Activated CD8-positive, alpha-beta memory T cell treated with anti-CD3 and anti-CD28 coated beads, Interleukin-2, amount 10 ng/mL, durations not matched to agents 7 days and 5 days (primary cell): ENCODE data around the gene MAP2K5. TPM values are rescaled to one million over a fixed set of nuclear protein-coding genes. Genes with fewer than 3 reads are reported as not detected.
A peak's percentile ranks its signal among the peaks of the same experiment; 100 is the strongest.

ENCODE experiments used
- ATAC-seq: fragments of 150-1000 bp; cut with Tn5 transposase; one replicate; pipeline ENCODE4 v1.10.0; 2021; ENCODE audit warnings: moderate library complexity
- CTCF ChIA-PET: fragments of 350-600 bp; sonication (Branson Sonifier 250); formaldehyde crosslinking; loops from one replicate; lab custom pipeline; 2021; ENCODE audit warnings: antibody characterized with exemption; lab: Charles Lee
- DNase-seq: peaks from one replicate; pipeline ENCODE4 v3.0.0-alpha.2; 2020
- H3K27ac Mint-ChIP-seq: one replicate; pipeline ENCODE4 v1.8.0; 2021; ENCODE audit warnings: mild to moderate bottlenecking, mixed read lengths
- H3K27me3 Mint-ChIP-seq: one replicate; pipeline ENCODE4 v1.8.0; 2021; ENCODE audit warnings: mixed read lengths
- H3K36me3 Mint-ChIP-seq: one replicate; pipeline ENCODE4 v1.8.0; 2021; ENCODE audit warnings: mild to moderate bottlenecking, mixed read lengths
- H3K4me1 Mint-ChIP-seq: one replicate; pipeline ENCODE4 v1.8.0; 2021; ENCODE audit warnings: mixed read lengths
- H3K4me3 Mint-ChIP-seq: one replicate; pipeline ENCODE4 v1.8.0; 2021; ENCODE audit warnings: mild to moderate bottlenecking, moderate library complexity, mixed read lengths
- H3K9me3 Mint-ChIP-seq: one replicate; pipeline ENCODE4 v1.8.0; 2022; ENCODE audit warnings: low read depth, mixed read lengths
- total RNA-seq, 2 experiments: library from RNA; stranded (reverse); gene quantifications; one replicate each; pipeline ENCODE4 v1.2.3, GENCODE V29; 2021

MAP2K5 gene
- total RNA-seq, 2 experiments from 2014 or later = 15.7 to 23.5 TPM

DNA sequence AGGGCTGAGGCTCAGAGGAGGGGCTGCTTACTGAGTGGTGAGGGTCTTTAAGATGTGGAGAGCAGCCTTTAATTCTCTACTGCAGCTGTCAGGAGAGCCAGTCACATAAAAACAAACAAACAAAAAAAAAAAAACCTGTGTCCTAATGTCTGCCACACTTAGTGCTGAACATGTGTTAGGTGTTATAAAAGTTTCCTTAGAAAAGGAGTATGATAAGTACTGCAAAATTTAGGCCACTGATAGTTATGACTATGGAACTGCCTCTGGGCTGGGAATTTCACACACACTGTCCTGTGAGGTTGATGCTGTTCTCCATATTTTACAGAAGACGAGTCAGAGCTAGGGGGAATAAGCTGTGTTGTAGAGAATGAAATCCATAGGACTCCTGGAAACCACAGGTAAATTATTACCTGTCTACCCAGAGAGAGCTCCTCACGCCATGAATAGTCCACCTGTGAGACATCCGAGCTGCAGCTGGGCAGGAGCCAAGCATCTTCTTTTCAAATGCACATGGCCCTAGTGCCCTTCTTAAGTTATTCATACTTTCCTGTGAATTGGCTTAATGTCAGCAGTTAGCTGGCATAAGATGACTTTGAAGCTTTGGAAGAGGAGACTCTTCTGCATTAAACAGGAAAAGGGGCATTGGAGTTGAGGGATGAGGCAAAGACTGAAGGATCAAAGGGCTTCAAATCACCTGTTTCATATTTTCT lies 248.3 kb downstream of the MAP2K5 start:
- no peaks in the 10 kb centered on the region for H3K4me1 Mint-ChIP-seq
- H3K36me3 Mint-ChIP-seq = peaks cover 15% of the 10 kb centered on the region
- H3K27me3 Mint-ChIP-seq = no peaks in the 10 kb centered on the region
- DNase-seq = no peak
- no peak for ATAC-seq
- H3K4me3 Mint-ChIP-seq = no peak overlapping the region
- CTCF ChIA-PET = no interaction called here
- H3K27ac Mint-ChIP-seq = no peak overlapping the region
- H3K9me3 Mint-ChIP-seq = peaks cover 9% of the 10 kb centered on the region

DNA sequence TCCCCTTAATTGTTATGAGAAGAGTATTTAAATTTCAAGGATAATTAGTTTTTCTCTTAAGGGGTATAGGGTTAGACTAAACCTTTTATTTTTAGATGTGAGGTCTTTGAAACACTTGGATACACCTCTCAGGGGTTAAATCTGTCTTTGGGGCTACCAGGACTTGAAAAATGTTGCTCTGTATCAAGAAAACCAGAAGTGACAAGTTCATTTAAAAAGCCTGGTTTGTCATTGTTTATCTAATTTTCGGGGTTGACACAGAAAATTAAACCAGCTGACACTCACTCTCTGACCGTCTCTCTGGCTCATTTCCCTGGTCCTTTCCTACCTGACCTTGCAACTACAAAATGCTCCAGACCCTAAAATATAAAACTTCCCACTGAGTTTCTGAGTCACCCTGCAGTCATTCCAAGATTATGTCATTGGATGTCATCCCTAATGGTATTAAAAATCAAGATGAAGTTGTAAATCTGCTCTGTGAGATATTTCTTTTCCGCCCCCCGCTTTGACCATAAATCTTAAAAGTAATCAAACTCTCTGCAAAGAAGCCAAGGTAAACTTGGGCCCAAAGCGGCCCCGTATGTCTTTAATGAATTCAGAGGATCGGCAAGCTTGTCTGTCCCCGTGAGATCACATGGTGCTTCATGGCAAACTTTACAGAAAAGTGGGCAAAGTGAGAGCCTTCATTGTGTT lies 249.9 kb downstream of the MAP2K5 start:
- Mint-ChIP-seq H3K27me3 (no peaks in the 10 kb centered on the region), H3K36me3 (peaks cover 20% of the 10 kb centered on the region), H3K9me3 (peaks cover 9% of the 10 kb centered on the region), H3K4me3 (no peak overlapping the region), H3K27ac (no peak overlapping the region), H3K4me1 (no peaks in the 10 kb centered on the region)
- CTCF ChIA-PET = no interaction called here
- DNase-seq (no peak), ATAC-seq (no peak)

DNA sequence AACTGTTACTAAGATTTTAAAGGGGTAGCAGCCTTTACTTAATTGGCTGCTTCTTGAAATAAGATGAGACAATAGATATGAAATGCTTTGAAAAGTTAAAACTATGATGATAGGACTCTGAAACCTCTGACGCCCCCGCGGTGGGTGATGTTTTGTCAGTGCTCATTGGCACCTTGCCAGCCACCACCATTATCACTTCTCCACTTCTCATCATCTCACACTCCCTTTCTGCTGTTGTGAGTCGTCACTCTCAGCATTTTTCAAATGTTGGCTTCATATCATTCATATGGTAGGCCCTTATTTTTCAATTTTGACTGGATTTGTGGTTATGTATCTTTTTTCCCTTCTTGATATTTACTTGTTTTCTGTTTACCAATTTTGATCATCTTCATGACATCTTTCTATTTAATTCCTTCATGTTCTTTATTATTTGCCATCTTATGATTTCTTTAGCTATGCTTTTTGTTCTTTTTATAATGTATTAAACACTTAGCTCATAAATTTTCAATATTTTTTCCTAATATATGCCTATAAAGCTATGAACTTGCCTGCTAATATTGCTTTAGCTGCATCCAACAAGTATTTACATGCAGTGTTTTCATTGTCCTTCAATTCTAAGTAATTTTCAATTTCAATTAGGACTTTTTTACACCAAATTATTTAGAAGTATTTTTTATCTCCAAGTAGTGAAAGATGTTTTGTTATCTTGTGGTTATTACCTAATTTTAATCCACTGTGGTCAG lies 252.5 kb downstream of the MAP2K5 start:
- H3K9me3 Mint-ChIP-seq = peaks cover 9% of the 10 kb centered on the region
- H3K36me3 Mint-ChIP-seq = peaks cover 20% of the 10 kb centered on the region
- H3K27me3 Mint-ChIP-seq = no peaks in the 10 kb centered on the region
- H3K4me3 Mint-ChIP-seq = no peak overlapping the region
- no peak for ATAC-seq
- no peaks in the 10 kb centered on the region for H3K4me1 Mint-ChIP-seq
- CTCF ChIA-PET = no interaction called here
- no peak overlapping the region for H3K27ac Mint-ChIP-seq
- no peak for DNase-seq

DNA sequence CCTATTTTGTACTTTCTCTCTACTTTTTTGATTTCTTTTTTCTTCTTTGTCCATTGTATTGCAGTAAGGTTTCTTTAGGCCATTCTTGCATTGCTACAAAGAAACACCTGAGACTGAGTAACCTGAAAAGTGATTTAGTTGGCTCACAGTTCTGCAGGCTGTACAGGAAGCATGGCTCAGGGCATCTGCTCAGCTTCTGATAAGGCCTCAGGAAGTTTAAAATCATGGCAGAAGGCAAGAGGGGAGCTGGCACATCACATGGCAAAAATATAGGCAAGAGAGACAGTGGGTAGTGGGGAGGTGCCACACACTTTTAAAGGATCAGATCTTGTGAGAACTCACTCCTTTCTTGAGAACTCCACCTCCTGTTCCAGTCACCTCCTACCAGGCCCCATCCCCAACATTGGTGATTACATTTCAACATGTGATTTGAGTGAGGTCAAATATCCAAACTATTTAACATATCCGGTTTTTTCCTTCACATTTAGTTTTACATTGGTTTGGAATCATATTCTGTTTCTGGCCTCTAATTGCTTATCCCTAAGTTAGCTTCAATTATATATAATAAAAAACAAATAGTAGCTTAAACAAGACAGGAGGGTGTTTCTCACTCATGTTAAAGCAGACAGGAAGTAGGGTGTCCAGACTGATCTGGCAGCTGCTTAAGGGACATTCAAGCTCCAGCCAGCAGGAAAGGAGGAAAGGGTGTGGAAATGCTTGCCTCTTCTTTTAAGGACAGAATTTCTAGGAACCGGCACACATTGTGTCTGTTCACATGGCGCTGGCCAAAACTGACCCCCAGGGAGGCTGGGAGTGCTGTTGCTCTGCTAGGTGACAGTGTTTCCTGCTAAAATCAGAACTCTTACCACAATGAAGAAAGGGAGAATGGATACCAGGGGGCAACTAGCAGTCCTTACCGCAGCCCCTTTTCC lies 254.0 kb downstream of the MAP2K5 start:
- Mint-ChIP-seq H3K27ac (no peak overlapping the region), H3K4me3 (no peak overlapping the region)

DNA sequence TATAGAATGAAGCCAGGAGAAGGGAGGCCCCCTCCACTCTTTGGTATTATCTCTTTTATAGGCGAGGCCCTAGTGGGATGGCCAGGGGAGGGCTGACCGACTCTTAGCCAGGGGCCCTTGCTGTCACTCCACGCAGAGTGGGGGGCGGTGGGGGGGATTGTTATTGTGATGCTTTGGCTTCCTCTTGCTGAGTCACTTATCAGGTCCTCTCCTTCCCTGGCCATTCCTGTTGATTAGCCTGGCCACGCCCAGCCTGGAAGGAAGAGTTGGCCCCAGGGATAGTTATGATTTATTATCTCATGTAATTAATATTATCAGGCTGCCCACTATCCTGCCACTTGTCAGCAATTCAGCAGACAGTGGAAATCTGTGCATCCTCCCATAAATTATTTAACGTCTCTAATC lies 257.3 kb downstream of the MAP2K5 start:
- no peak overlapping the region for H3K27ac Mint-ChIP-seq
- peaks cover 6% of the 10 kb centered on the region for H3K9me3 Mint-ChIP-seq
- no peak overlapping the region for H3K4me3 Mint-ChIP-seq
- H3K4me1 Mint-ChIP-seq = no peaks in the 10 kb centered on the region
- H3K27me3 Mint-ChIP-seq = no peaks in the 10 kb centered on the region
- DNase-seq = peak; percentile 22
- CTCF ChIA-PET = no interaction called here
- no peak for ATAC-seq
- H3K36me3 Mint-ChIP-seq = peaks cover 14% of the 10 kb centered on the region

More for the DNA sequence above, 254.0 kb downstream of the MAP2K5 start:
- CTCF ChIA-PET = interaction anchor here (0.6 kb wide), 1 partner anchor 9 kb away, joined by 3 read pairs; no protein-coding TSS in a partner anchor
- no peaks in the 10 kb centered on the region for H3K27me3 Mint-ChIP-seq
- peaks cover 9% of the 10 kb centered on the region for H3K9me3 Mint-ChIP-seq
- no peaks in the 10 kb centered on the region for H3K4me1 Mint-ChIP-seq
- DNase-seq (peak; percentile 31), ATAC-seq (no peak)
- H3K36me3 Mint-ChIP-seq = peaks cover 20% of the 10 kb centered on the region

DNA sequence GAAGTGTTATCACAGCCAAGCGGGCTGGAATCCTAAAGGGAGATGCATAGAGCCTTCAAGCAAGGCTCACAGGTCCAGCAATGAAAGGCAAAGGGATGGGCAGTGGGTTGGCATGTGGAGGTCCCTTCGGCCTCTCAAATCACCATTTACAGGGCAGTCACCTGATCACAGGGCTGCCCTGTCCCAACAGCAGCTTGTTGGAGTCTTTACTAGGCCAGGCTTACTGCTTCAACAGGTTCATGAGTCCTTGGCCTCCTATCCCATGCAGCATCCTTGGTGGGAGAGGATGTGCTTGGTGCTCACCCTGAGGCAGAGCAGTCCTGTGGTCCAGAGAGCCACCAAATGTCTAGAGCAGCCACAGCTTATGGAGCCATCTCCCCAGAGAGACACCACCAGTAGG lies 258.6 kb downstream of the MAP2K5 start:
- DNase-seq (peak; percentile 33), ATAC-seq (no peak)
- no peaks in the 10 kb centered on the region for H3K9me3 Mint-ChIP-seq
- H3K27me3 Mint-ChIP-seq = no peaks in the 10 kb centered on the region
- H3K27ac Mint-ChIP-seq = no peak overlapping the region
- H3K36me3 Mint-ChIP-seq = peaks cover 3% of the 10 kb centered on the region
- CTCF ChIA-PET = no interaction called here
- H3K4me3 Mint-ChIP-seq = no peak overlapping the region
- H3K4me1 Mint-ChIP-seq = no peaks in the 10 kb centered on the region

DNA sequence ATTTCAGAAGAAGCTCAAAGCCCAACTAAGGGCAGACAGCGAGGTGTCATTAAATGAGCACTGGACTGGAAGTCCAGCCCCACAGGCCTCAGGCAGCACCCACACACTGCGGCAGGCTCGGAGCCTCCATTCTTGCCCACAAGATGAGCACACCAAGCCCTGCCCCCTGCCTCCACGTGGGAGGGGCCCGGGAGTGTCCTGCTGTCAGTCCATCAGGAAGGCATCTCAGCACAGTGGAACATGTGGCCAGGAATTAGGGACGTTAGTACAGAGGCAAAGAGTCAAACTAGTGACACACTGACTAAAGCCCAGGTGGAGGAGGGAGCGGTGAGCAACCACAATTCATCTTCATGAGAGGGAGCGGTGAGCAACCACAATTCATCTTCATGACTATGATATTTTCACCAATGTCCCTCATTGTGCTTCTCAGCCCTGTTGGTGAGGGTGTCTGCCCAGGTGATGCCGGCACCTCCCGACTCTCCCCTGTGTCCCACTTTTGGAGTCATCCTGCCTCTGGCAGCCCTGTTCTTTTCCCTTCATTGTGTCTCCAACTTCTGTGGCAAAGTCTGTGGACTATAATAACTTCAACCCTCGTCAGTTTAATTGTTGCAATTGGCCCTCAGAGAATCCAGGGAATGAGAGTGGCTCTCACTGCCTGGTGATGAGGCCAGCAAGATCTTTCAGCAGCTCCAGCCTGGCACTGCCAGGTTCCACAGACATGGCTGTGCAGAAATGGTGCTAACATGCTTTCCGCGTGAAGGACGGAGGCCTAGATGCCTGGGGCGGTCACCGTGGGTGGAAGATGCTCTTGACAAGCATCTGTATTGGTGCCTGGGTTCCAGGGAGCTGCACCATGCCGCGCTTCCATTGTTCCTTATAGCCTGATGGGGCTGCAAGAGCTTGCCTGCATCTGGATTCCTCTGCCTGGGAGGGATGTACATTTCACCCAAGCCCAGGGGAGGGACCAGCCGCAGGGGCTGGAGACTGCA lies 259.7 kb downstream of the MAP2K5 start:
- Mint-ChIP-seq H3K27ac (no peak overlapping the region), H3K9me3 (no peaks in the 10 kb centered on the region), H3K36me3 (no peaks in the 10 kb centered on the region), H3K4me3 (no peak overlapping the region), H3K4me1 (no peaks in the 10 kb centered on the region), H3K27me3 (no peaks in the 10 kb centered on the region)
- ATAC-seq (no peak), DNase-seq (peak; percentile 23)
- CTCF ChIA-PET = no interaction called here

DNA sequence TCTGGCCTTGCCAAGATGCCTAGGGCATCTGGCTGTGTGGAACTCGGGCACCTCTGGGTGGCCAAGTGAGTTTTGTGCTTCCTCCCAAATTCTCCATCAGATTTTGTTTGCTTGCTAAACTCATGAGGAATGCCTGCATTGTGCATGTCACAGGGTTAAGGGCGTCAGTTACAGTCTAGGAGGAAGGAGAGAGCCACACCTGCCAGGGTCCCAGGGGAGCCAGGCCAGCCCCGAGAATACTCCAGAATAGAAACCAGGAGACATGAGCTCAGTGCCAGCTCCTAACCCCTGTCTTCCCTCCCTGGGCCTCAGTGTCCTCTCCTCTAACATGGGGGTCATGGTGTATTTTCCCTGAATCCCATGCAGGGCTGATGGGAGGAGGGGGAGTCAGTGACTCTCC lies 260.8 kb downstream of the MAP2K5 start:
- CTCF ChIA-PET = no interaction called here
- ATAC-seq (no peak), DNase-seq (no peak)
- H3K27ac Mint-ChIP-seq = peak overlapping the region; percentile 21
- H3K4me3 Mint-ChIP-seq = no peak overlapping the region
- no peaks in the 10 kb centered on the region for H3K36me3 Mint-ChIP-seq
- H3K9me3 Mint-ChIP-seq = no peaks in the 10 kb centered on the region
- H3K27me3 Mint-ChIP-seq = no peaks in the 10 kb centered on the region
- no peaks in the 10 kb centered on the region for H3K4me1 Mint-ChIP-seq

DNA sequence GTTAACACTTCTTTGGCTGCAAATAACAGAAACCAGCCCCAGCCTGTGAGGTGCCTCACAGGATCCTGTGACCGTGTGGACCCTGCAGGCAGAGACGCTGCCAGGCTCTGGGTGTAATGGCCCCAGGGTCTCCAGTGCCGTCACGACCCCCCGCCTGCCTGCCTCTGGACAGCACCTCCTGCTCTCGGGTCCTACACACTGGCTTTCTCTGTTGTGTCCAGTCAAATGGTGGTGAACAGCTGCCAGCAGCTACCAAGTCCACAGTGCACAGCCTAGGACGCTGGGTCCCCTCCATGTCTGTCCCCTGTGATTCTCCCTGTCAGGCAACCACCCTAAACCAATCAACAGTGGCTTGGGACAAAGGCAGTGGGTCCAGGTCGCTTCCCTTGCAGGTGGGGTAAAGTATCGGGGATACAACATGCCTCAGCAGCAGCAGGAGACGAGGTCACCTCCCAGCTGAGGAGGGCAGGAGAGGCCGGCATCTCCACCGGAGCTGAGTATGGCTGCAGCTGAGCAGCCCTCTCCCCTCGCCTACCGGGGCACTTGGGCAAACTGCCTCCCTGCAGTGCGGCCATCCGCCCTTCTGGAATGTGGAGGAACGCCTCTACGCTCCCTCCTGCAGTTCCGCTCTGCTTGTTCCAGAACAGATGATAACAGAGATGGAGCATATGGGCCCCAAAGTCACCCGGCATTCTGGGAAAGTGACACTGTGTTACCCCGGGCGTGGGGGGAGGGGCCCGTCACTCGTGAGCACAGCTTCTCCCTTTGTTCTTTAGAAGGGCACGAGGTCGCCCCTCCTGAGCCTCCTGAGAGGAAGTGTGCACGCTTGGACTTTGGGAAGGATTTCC lies 261.7 kb downstream of the MAP2K5 start:
- Mint-ChIP-seq H3K4me1 (no peaks in the 10 kb centered on the region), H3K27ac (no peak overlapping the region), H3K4me3 (no peak overlapping the region), H3K36me3 (no peaks in the 10 kb centered on the region), H3K27me3 (no peaks in the 10 kb centered on the region), H3K9me3 (no peaks in the 10 kb centered on the region)
- DNase-seq (no peak), ATAC-seq (no peak)
- CTCF ChIA-PET = no interaction called here

DNA sequence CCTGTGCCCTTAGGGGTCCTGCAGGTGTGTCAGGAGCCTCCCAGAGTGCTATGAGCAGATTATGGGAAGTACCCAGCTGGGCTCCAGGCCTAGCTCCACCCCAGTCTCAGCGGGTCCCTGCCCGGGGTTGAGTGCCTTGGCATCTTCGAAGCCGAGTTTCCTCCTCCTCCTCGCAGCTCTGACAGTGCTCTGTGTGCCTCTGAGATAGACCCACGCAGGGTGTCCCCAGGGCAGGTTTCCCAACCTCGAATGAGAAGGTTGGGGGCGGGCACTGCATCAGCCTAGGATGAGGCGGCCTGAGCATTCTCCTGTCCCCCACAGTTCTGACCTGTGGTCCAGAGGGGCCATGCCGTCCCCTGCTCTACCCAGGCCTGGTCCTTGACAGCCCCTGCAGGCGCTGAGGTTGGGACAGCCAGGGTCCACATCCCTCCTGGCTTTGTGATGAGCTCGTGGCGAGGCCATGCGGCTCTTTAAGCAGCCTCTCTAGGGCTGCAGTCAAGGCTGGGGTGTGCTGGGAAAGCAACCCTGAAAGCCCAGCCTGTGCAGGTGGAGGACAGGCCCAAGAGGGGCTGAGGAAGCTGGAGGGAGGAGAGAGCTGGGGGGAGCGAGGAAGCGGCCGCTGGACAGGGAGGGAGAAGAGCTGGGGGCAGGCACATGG lies 262.6 kb downstream of the MAP2K5 start:
- H3K36me3 Mint-ChIP-seq = no peaks in the 10 kb centered on the region
- H3K27ac Mint-ChIP-seq = no peak overlapping the region
- no peak for DNase-seq
- CTCF ChIA-PET = interaction anchor here (1.1 kb wide), 1 partner anchor 9 kb away, joined by 3 read pairs; no protein-coding TSS in a partner anchor
- no peaks in the 10 kb centered on the region for H3K27me3 Mint-ChIP-seq
- H3K9me3 Mint-ChIP-seq = no peaks in the 10 kb centered on the region
- no peaks in the 10 kb centered on the region for H3K4me1 Mint-ChIP-seq
- ATAC-seq = no peak
- H3K4me3 Mint-ChIP-seq = no peak overlapping the region
